GM19372 (cell line): Measurements from ENCODE around the gene OR13D1.
"Not testable (repeated sequence)": the region's sequence is repeated elsewhere in the genome, so short reads cannot be mapped to it uniquely, and the experiment has no call there.

Source experiments
- ATAC-seq: cut with Tn5 transposase; IDR thresholded peaks from one replicate; pipeline ENCODE4 v1.9.1; 2021; ENCODE audit warnings: mild to moderate bottlenecking, low read depth, moderate library complexity; ENCODE audit not compliant: unreplicated experiment

OR13D1 gene, protein sequence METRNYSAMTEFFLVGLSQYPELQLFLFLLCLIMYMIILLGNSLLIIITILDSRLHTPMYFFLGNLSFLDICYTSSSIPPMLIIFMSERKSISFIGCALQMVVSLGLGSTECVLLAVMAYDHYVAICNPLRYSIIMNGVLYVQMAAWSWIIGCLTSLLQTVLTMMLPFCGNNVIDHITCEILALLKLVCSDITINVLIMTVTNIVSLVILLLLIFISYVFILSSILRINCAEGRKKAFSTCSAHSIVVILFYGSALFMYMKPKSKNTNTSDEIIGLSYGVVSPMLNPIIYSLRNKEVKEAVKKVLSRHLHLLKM

DNA sequence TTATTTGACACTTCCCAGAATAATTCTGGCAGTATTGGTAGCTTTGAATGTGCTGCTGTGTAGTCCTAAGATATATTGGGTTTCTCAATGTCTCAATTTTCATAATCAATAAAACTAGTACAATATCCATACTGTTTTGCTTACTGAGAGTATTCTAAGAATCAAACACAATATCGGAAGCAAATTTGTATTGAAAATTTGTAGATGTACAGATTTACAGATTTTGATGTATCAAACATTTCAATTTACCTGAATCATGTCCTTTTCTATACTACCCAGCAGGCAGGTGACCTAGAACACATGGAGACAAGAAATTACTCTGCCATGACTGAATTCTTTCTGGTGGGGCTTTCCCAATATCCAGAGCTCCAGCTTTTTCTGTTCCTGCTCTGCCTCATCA lies at the start of gene OR13D1:
TSS of gene OR13D1 (plus strand) at position 301 of the 400 bp plus-strand sequence. CDS start at position 301, 0 bp downstream.
- no peak for ATAC-seq

DNA sequence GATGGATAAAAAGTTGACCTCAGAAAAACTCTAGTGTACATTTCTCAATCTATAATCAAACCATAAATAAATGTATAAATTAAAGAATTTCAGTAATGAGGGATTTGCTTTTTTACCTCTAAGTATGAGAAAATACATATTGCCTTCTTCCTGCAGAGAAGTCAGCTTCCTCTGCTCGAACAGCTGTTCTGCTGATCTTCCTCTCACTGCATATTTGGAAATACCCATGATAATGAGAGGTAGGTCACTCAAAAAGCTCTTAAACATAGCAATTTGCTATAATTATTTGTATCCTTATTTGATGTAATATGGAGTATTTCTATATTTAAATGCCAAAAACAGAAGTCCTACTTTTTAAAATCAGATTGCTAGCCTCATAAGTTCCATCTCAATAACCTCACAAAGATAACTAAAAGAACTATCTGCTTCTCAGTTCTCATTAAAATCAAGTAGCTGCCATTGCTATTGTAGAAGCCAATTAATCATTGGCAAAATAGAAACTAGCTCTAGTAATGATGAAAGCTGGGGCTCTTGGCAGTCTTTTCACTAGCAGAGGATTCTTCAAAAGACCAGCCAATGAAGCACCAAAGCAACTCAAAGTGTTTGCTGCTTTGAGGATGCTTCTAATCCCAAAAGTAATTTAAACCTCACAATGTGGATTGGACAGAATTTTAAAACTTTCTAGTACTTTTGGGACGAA lies 35.7 kb upstream of the OR13D1 start:
- no peak for ATAC-seq

DNA sequence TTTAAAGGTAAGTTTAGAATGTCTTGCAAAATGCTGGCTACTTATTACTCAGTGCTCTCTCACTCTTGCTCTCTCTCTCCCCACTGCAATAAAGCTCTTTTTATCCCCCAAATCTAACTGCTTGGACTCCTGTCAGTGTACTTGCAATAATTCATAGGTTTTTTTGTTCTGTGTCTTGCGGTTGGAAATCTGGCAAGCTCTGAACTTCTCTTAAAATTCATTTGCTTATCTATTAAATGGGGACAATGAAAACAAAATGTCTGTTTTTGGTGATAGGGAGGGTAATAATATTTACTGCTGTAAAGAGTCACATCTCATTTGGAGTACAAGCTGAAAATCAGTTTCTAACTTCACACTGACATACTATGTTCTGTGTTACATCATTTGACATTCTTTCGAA lies 18.7 kb upstream of the OR13D1 start:
- ATAC-seq: no peak

DNA sequence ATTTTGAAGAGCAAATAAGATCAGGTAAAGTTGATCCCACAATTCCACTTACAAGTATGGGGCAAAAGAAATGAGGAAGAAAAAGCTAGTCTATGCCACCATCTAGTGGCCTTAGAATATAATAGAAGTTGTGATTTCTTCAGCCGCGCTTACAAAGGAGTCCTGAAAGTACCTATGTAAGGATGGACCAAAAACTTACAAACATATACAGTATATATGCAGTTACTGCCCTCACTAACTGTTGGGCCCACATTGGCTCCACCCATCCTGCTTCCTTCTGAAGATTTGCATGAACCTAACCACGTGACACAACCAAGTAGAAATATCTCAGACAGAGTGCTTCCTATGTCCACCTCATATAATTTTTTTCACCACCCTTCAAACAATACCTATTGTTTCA lies 11.7 kb upstream of the OR13D1 start:
- peak; percentile 66 for ATAC-seq

DNA sequence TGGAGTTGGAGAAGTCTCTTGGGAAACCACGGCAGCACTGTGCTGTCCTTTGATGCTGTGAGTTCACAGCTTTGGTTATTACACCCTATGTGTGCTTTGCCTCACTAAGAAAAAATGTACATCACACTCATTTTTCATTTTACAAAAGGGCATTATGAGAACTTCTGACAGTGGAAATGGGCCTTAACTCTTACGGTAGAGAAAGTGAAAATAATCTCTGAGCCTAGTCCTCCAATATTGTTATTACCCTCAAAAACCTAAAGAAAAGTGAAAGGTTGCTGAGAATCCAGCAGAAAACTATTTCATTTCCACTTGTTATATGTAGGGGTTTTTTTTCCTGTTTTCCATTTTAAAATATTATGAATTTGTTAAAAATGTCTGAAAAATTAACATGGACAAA lies 8.2 kb upstream of the OR13D1 start:
- ATAC-seq: no peak

DNA sequence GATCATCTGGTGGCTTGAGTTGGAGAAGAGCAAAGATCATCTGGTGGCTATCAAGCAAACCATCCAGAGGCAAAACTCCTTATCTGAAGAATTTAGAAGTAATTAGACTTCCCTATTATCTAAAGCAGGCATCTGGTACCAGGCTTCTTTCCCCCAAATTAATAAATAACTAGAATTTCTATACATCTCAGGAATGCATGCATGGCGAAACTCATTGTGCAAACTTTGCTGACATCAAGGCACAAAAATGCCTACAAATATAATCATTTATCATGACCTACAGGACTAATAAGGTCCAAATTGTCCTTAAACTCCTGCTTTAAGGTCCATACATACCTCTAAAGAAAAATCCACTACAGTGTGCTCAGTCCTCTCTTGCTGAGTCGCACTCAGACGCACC lies 6.0 kb downstream of the OR13D1 start:
- ATAC-seq: no peak

DNA sequence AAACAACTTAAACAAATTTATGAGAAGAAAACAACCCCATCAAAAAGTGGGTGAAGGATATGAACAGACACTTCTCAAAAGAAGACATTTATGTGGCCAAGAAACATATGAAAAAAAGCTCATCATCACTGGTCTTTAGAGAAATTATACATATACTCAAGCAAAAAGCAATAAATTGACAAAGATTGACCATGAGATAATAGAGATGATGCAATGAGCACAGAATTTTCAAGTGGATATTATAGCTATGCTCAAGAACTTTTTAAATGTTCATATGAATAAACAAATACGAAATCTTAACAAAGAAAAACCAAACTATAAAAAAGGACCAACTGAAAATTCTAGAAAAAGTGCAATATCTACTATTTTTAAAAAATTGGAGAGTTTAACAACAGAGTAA lies 14.4 kb downstream of the OR13D1 start:
- ATAC-seq: not testable (repeated sequence)

DNA sequence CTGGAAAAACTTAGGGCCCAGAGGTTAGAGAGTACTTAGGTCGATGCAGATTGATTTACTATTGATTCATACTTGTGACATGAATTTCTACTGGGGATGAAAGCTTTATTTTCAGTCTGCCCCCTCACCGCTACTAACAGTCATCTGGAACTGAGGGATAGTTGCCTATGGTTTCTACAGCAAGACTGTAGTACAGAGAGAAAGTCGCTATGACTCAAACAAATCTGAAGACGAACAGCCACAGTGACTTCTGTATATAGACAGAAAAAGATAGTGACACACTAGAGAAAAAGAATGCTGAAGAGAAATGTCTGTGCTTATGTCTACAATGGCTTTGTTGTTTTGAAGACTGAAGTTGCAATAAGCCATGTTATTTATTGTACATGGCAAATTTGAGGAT lies 17.3 kb downstream of the OR13D1 start:
- no peak for ATAC-seq

DNA sequence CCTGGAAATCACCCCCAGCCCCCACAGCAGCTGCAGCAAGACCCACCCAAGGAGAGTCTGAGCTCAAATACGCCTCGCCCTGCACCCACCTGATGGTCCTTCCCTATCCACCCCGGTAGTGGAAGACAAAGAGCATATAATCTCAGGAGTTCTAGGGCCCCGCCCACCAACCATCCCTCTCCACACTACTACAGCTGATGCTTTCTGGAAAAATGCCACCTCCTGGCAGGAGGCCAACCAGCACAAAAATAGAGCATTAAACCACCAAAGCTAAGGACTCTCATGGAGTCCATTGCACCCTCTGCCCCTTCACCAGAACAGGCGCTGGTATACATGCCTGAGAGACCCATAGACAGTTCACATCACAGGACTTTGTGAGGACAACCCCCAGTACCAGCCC lies 30.7 kb downstream of the OR13D1 start:
- no peak for ATAC-seq

DNA sequence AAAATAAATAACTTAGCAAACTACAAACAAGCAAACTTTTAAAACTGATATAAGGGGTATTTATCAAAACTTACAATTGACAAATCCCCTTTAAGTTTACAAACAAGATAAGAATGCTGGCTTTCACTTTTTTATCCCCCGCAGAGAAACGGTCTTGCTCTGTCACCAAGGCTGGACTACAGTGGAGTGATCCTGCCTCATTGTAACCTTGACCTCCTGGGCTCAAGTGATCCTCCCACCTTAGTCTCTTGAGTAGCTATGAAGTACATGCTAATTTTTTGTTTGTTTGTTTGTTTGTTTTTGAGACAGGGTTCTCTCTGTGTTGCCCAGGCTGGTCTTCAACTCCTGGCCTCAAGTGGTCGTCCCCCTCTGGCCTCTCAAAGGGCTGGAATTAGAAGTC lies 44.1 kb downstream of the OR13D1 start:
- no peak for ATAC-seq

DNA sequence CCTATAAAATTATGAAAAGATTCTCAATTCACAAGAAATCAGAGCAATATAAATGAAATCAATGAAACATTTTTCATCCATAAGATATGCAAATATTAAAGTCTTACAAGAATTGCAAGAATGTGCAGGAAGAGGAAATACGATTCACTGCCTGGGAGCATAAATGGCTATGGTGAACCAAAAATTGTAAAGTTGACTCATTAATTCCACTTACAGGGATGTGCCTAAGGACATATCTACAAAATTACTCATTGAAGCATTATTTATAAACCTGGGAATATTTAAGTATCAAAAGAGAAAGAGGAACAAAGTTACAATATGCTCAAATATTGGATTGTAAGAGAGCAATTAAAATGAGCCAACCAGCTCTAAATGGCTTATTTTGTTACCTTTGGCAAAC lies 46.3 kb downstream of the OR13D1 start:
- no peak for ATAC-seq

DNA sequence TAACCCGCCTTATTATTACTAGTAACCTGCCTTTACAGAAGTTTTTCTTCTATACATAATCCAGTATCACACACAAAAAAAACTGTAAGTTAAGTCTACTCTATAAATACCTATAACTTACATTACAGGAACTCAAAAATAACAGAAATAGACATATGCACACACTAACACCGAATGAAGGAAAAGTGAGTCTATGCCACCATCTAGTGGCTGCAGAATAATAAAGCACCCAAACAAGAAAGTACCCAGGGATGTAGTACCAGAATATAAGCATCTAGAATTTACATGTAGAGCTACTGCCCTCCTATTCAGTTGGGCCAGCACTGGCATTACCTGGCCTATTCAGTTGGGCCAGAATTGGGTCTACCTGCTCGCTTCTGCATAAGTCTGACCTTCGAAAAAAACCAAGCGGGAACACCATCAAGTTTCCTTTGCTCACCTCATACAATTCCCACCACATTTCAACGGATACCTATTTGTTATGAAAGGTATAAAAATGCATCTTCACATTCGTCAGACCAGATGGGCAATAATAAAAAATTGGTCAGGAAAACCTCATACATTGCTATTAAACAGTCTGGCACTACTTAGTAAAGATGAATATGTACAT lies 49.2 kb downstream of the OR13D1 start:
- ATAC-seq: peak; percentile 35
